Measurements from ENCODE around the gene LCE6A.

DNA sequence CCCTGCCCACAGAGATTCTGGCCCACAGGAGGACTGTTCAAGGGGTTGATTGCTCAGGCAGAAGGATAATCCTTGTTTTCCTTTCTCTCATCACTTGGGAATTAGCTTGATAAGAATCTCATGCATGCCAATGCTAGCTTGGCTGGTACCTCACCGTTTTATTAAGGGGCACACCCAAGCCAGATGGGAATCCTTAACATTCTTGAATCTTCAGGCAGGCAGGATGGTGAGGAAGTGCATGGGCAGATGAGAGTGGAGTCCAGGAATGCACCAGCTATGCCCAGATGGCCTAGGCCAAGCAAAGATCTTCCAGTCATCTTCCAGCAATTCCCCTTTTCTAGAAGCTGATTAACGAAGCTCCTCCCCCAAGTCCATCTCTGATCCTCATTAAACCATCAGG is 13.0 kb downstream of the LCE6A start:
- TF ChIP-seq, protein P1, sequence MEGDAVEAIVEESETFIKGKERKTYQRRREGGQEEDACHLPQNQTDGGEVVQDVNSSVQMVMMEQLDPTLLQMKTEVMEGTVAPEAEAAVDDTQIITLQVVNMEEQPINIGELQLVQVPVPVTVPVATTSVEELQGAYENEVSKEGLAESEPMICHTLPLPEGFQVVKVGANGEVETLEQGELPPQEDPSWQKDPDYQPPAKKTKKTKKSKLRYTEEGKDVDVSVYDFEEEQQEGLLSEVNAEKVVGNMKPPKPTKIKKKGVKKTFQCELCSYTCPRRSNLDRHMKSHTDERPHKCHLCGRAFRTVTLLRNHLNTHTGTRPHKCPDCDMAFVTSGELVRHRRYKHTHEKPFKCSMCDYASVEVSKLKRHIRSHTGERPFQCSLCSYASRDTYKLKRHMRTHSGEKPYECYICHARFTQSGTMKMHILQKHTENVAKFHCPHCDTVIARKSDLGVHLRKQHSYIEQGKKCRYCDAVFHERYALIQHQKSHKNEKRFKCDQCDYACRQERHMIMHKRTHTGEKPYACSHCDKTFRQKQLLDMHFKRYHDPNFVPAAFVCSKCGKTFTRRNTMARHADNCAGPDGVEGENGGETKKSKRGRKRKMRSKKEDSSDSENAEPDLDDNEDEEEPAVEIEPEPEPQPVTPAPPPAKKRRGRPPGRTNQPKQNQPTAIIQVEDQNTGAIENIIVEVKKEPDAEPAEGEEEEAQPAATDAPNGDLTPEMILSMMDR (conservative IDR thresholded peaks at IDR 0.05 in 1 of 2, IDR thresholded peaks at IDR 0.05 in 1 of 2; ENCODE audit: low read depth in 1 of 2, low read length in 2 of 2), result no peak
- TF ChIP-seq EZH2 (IDR thresholded peaks at IDR 0.05; ENCODE audit: low read length, missing control alignments), result no peak
